ENCODE results near the gene ARX. TPM values are rescaled to one million over a fixed set of nuclear protein-coding genes. Genes with fewer than 3 reads are reported as not detected.

ARX gene
- not detected for total RNA-seq

GRCh38 chrX:25015486-25016360 lies at the start of gene ARX:
ARX (minus strand) TSS chrX:25015965; CDS start chrX:25015737, 228 bp downstream.
- Mint-ChIP-seq H3K4me3 (no peak within 1 kb of the TSS), H3K9me3 (no peaks in the 10 kb centered on the region), H3K4me1 (peaks cover 6% of the 10 kb centered on the region), H3K27me3 (peaks cover 79% of the 10 kb centered on the region), H3K36me3 (peaks cover 2% of the 10 kb centered on the region), H3K27ac (no peak within 1 kb of the TSS)
- peak; percentile 38 for DNase-seq

GRCh38 chrX:25059273-25059672 lies 43.5 kb upstream of the ARX start:
- Mint-ChIP-seq H3K9me3 (peaks cover 2% of the 10 kb centered on the region), H3K4me1 (no peaks in the 10 kb centered on the region), H3K4me3 (no peak overlapping the region), H3K36me3 (no peaks in the 10 kb centered on the region), H3K27me3 (no peaks in the 10 kb centered on the region), H3K27ac (no peak overlapping the region)
- DNase-seq: no peak

- Mint-ChIP-seq H3K4me3 (no peak overlapping the region), H3K9me3 (peaks cover 2% of the 10 kb centered on the region), H3K27me3 (no peaks in the 10 kb centered on the region), H3K27ac (no peak overlapping the region), H3K4me1 (peaks cover 5% of the 10 kb centered on the region), H3K36me3 (no peaks in the 10 kb centered on the region)
- DNase-seq: no peak
Measured at GRCh38 chrX:25052798-25053534, 37.2 kb upstream of the ARX start.

GRCh38 chrX:25049971-25050370 lies 34.2 kb upstream of the ARX start:
- H3K4me1 Mint-ChIP-seq: peaks cover 5% of the 10 kb centered on the region
- H3K4me3 Mint-ChIP-seq: no peak overlapping the region
- H3K27me3 Mint-ChIP-seq: no peaks in the 10 kb centered on the region
- DNase-seq: no peak
- no peak overlapping the region for H3K27ac Mint-ChIP-seq
- no peaks in the 10 kb centered on the region for H3K36me3 Mint-ChIP-seq
- H3K9me3 Mint-ChIP-seq: no peaks in the 10 kb centered on the region

- no peaks in the 10 kb centered on the region for H3K9me3 Mint-ChIP-seq
- H3K4me1 Mint-ChIP-seq: peaks cover 5% of the 10 kb centered on the region
- H3K27me3 Mint-ChIP-seq: no peaks in the 10 kb centered on the region
- DNase-seq: no peak
- H3K36me3 Mint-ChIP-seq: no peaks in the 10 kb centered on the region
- H3K27ac Mint-ChIP-seq: no peak overlapping the region
- H3K4me3 Mint-ChIP-seq: no peak overlapping the region
Measured at GRCh38 chrX:25049357-25049756, 33.6 kb upstream of the ARX start.

GRCh38 chrX:25048178-25048577 lies 32.4 kb upstream of the ARX start:
- H3K4me3 Mint-ChIP-seq: no peak overlapping the region
- no peaks in the 10 kb centered on the region for H3K36me3 Mint-ChIP-seq
- no peaks in the 10 kb centered on the region for H3K9me3 Mint-ChIP-seq
- no peak for DNase-seq
- no peaks in the 10 kb centered on the region for H3K27me3 Mint-ChIP-seq
- H3K4me1 Mint-ChIP-seq: peaks cover 5% of the 10 kb centered on the region
- H3K27ac Mint-ChIP-seq: no peak overlapping the region

GRCh38 chrX:25043192-25043591 lies 27.4 kb upstream of the ARX start:
- Mint-ChIP-seq H3K4me1 (no peaks in the 10 kb centered on the region), H3K27ac (no peak overlapping the region), H3K9me3 (no peaks in the 10 kb centered on the region), H3K36me3 (no peaks in the 10 kb centered on the region), H3K27me3 (no peaks in the 10 kb centered on the region), H3K4me3 (no peak overlapping the region)
- no peak for DNase-seq

- H3K27me3 Mint-ChIP-seq: no peaks in the 10 kb centered on the region
- H3K4me3 Mint-ChIP-seq: no peak overlapping the region
- no peaks in the 10 kb centered on the region for H3K36me3 Mint-ChIP-seq
- DNase-seq: no peak
- H3K27ac Mint-ChIP-seq: no peak overlapping the region
- H3K4me1 Mint-ChIP-seq: no peaks in the 10 kb centered on the region
- no peaks in the 10 kb centered on the region for H3K9me3 Mint-ChIP-seq
Measured at GRCh38 chrX:25039036-25039435, 23.3 kb upstream of the ARX start.

GRCh38 chrX:25034889-25035288 lies 19.1 kb upstream of the ARX start:
- Mint-ChIP-seq H3K27me3 (no peaks in the 10 kb centered on the region), H3K27ac (no peak overlapping the region), H3K9me3 (no peaks in the 10 kb centered on the region), H3K4me1 (no peaks in the 10 kb centered on the region), H3K36me3 (no peaks in the 10 kb centered on the region), H3K4me3 (no peak overlapping the region)
- no peak for DNase-seq

- Mint-ChIP-seq H3K4me3 (no peak overlapping the region), H3K27me3 (peaks cover 24% of the 10 kb centered on the region), H3K4me1 (no peaks in the 10 kb centered on the region), H3K27ac (no peak overlapping the region), H3K9me3 (no peaks in the 10 kb centered on the region), H3K36me3 (no peaks in the 10 kb centered on the region)
- no peak for DNase-seq
Measured at GRCh38 chrX:25029288-25029825, 13.6 kb upstream of the ARX start.

GRCh38 chrX:25028726-25029125 lies 13.0 kb upstream of the ARX start:
- Mint-ChIP-seq H3K9me3 (no peaks in the 10 kb centered on the region), H3K4me1 (peaks cover under 1% of the 10 kb centered on the region), H3K27ac (no peak overlapping the region), H3K36me3 (no peaks in the 10 kb centered on the region), H3K4me3 (no peak overlapping the region), H3K27me3 (peaks cover 30% of the 10 kb centered on the region)
- no peak for DNase-seq

GRCh38 chrX:25026576-25026975 lies 10.8 kb upstream of the ARX start:
- H3K27me3 Mint-ChIP-seq: peaks cover 50% of the 10 kb centered on the region
- H3K36me3 Mint-ChIP-seq: no peaks in the 10 kb centered on the region
- H3K27ac Mint-ChIP-seq: no peak overlapping the region
- H3K9me3 Mint-ChIP-seq: no peaks in the 10 kb centered on the region
- H3K4me1 Mint-ChIP-seq: peaks cover 4% of the 10 kb centered on the region
- H3K4me3 Mint-ChIP-seq: no peak overlapping the region
- DNase-seq: no peak

GRCh38 chrX:25025615-25026014 lies 9.8 kb upstream of the ARX start:
- H3K27ac Mint-ChIP-seq: no peak overlapping the region
- H3K4me1 Mint-ChIP-seq: peaks cover 10% of the 10 kb centered on the region
- H3K9me3 Mint-ChIP-seq: no peaks in the 10 kb centered on the region
- DNase-seq: no peak
- H3K27me3 Mint-ChIP-seq: peaks cover 58% of the 10 kb centered on the region
- no peaks in the 10 kb centered on the region for H3K36me3 Mint-ChIP-seq
- no peak overlapping the region for H3K4me3 Mint-ChIP-seq

- Mint-ChIP-seq H3K4me3 (no peak overlapping the region), H3K27me3 (peaks cover 73% of the 10 kb centered on the region), H3K27ac (no peak overlapping the region), H3K4me1 (peaks cover 10% of the 10 kb centered on the region), H3K9me3 (no peaks in the 10 kb centered on the region), H3K36me3 (no peaks in the 10 kb centered on the region)
- no peak for DNase-seq
Measured at GRCh38 chrX:25023908-25024307, 8.1 kb upstream of the ARX start.

- no peaks in the 10 kb centered on the region for H3K9me3 Mint-ChIP-seq
- H3K27me3 Mint-ChIP-seq: peaks cover 79% of the 10 kb centered on the region
- DNase-seq: no peak
Measured at GRCh38 chrX:25022499-25023325, 6.9 kb upstream of the ARX start.

More at GRCh38 chrX:25022499-25023325, 6.9 kb upstream of the ARX start:
- no peak overlapping the region for H3K4me3 Mint-ChIP-seq
- H3K27ac Mint-ChIP-seq: no peak overlapping the region
- no peaks in the 10 kb centered on the region for H3K36me3 Mint-ChIP-seq
- peaks cover 12% of the 10 kb centered on the region for H3K4me1 Mint-ChIP-seq
